ENCODE data around the gene SLC12A7. TPM values are rescaled to one million over a fixed set of nuclear protein-coding genes. Genes with fewer than 3 reads are reported as not detected.

SLC12A7 gene
- total RNA-seq, 1 experiment from 2014 or later = 207 TPM

DNA sequence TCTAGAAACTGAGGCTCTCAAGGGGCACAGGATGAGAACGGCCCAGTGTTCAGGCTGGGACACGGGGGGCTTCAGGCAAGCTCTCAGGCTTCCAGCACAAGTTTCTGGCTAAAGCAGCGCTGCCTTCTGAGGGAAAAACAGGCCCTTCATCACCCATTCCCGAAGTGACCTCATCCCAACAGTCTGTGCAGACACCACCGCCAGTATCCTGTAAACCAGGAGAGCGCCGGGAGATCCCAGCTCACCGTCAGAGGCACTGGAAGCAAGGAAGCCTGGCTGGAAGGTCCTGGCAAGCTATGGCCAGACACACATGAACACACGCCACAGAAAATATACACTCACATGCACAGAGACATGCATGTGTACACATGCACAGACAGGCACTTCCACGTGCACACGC is 8.8 kb downstream of the SLC12A7 start:
- no peak overlapping the region for H3K27ac ChIP-seq
- H2AFZ ChIP-seq = no peak overlapping the region
- ChIA-PET POLR2A (ENCODE audit: unreplicated experiment) (no interaction called here), CTCF (interaction anchor here (0.5 kb wide), 1 partner anchor 523 kb away, joined by 3 read pairs; no protein-coding TSS in a partner anchor)
- no peaks in the 10 kb centered on the region for H3K9me2 ChIP-seq (ENCODE audit: insufficient read depth)
- H3K79me2 ChIP-seq (ENCODE audit: low read depth) = peaks cover 43% of the 10 kb centered on the region
- intact Hi-C loops (cut with micrococcal nuclease; ENCODE audit: unreplicated experiment) = no loop called here
- peaks cover 8% of the 10 kb centered on the region; the same call in 1 of the 2 replicates for H3F3A ChIP-seq (ENCODE audit: insufficient read depth, low read depth)
- no peak overlapping the region for H3K4me2 ChIP-seq
- no peaks in the 10 kb centered on the region for H3K9me3 ChIP-seq (ENCODE audit: insufficient read depth, low read depth)
- BruUV-seq (replicated peaks) = no TSS peak
- no peaks in the 10 kb centered on the region for H3K27me3 ChIP-seq (ENCODE audit: insufficient read depth, low read depth)
- no peak overlapping the region for H3K4me3 ChIP-seq
- no peak for TF ChIP-seq EZH2 (IDR thresholded peaks at IDR 0.05; ENCODE audit: low read depth)
- TF ChIP-seq, protein P1, sequence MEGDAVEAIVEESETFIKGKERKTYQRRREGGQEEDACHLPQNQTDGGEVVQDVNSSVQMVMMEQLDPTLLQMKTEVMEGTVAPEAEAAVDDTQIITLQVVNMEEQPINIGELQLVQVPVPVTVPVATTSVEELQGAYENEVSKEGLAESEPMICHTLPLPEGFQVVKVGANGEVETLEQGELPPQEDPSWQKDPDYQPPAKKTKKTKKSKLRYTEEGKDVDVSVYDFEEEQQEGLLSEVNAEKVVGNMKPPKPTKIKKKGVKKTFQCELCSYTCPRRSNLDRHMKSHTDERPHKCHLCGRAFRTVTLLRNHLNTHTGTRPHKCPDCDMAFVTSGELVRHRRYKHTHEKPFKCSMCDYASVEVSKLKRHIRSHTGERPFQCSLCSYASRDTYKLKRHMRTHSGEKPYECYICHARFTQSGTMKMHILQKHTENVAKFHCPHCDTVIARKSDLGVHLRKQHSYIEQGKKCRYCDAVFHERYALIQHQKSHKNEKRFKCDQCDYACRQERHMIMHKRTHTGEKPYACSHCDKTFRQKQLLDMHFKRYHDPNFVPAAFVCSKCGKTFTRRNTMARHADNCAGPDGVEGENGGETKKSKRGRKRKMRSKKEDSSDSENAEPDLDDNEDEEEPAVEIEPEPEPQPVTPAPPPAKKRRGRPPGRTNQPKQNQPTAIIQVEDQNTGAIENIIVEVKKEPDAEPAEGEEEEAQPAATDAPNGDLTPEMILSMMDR (conservative IDR thresholded peaks at IDR 0.05) = no peak
- H4K20me1 ChIP-seq (ENCODE audit: insufficient read depth) = peaks cover 85% of the 10 kb centered on the region
- H3K36me3 ChIP-seq (ENCODE audit: low read depth) = no peaks in the 10 kb centered on the region
- no peaks in the 10 kb centered on the region for H3K4me1 ChIP-seq (replicated peaks; ENCODE audit: insufficient read depth)
- DNase-seq = no peak

DNA sequence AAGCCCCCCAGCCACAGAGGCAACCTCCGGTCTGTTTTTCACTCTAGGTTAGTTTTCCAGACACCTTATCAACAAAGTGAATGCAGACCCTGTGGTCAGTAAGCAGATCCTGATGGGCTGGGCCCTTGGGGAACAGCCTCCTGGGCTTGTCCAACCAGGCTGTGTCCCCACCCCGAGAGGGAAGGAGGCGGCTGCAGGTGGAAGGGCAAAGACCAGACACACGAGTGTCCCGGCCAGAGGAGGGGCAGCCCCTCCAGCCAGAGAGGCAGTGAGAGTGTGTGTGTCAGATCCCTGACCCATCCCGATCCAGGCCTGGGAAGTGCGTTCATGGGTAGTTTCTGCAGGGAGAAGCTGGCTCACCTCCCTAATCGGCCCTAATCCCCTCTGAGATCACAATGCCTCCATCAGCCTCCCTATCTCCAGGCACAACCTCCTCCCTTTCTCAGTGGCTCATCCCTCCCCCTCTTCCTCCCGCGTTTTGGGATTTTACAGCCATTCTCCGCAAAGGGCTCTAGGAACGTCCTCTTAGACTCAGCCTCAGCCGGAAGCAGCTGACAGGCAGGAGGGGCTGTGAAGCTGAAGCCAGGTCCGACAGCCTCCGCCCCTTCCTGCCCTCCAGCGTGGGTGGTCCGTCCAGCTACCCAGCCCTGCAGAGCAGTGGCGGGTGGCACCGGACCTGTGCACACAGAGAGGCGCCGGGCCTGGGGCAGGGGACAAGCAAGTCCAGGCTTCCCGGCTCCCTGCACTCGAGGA is 9.7 kb downstream of the SLC12A7 start:
- ChIA-PET POLR2A (ENCODE audit: unreplicated experiment) (no interaction called here), CTCF (no interaction called here)
- Histone ChIP-seq H4K20me1 (ENCODE audit: insufficient read depth) (peaks cover 79% of the 10 kb centered on the region), H3K27ac (no peak overlapping the region), H3F3A (ENCODE audit: insufficient read depth, low read depth) (peaks cover 4% of the 10 kb centered on the region; the same call in 1 of the 2 replicates), H3K9me2 (ENCODE audit: insufficient read depth) (no peaks in the 10 kb centered on the region), H3K27me3 (ENCODE audit: insufficient read depth, low read depth) (no peaks in the 10 kb centered on the region), H3K36me3 (ENCODE audit: low read depth) (no peaks in the 10 kb centered on the region), H3K4me1 (replicated peaks; ENCODE audit: insufficient read depth) (no peaks in the 10 kb centered on the region), H2AFZ (no peak overlapping the region), H3K79me2 (ENCODE audit: low read depth) (peaks cover 38% of the 10 kb centered on the region), H3K4me3 (no peak overlapping the region), H3K4me2 (no peak overlapping the region), H3K9me3 (ENCODE audit: insufficient read depth, low read depth) (no peaks in the 10 kb centered on the region)
- BruUV-seq (replicated peaks) = no TSS peak
- TF ChIP-seq, protein P1 (conservative IDR thresholded peaks at IDR 0.05) = no peak
- no peak for TF ChIP-seq EZH2 (IDR thresholded peaks at IDR 0.05; ENCODE audit: low read depth)
- intact Hi-C loops (cut with micrococcal nuclease; ENCODE audit: unreplicated experiment) = no loop called here
- DNase-seq = no peak

DNA sequence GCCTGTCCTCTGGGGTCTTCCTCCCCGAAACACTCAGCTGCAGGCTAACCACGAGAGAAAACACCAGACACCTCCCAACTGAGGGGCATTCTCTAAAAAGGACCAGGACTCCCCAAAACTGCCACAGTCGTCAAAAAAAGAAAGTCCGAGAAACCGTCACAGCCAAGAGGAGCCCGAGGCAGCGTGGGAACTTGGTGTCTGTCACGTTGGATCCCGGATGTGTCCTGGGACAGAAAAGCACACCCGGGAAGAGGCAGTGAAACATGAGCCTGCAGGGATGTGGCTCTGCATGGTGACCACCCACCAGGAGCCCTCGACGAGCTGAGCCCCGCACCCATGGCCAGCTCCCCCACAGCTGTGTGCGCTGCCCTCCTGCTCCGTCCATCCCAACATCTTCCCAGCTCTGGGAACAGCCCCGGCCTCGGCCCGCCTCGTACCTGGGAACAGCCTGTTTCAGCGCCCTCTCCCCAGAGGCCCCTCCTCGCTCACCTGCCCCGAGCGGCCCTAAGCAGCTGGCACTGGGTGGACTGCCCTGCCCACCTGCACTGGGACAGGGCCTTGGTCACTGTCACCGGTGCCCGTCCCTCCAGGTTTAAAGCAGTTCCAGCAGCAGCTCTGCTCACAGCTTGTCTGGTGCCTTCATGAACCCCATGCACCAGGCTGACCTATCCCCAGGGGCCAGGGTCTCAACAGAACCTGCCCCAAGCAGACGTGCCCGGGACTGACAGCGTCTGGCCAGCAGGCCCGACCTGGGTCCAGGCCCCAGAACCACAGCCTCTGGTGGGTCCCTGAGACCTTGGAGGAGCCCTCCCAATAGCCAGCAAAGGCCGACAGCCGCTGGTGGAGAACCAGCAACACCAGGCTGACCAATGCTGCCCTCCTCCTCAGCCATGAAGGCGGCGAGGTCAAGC is 10.9 kb downstream of the SLC12A7 start:
- Histone ChIP-seq H3K79me2 (ENCODE audit: low read depth) (peaks cover 35% of the 10 kb centered on the region), H3K4me2 (no peak overlapping the region), H3K9me3 (ENCODE audit: insufficient read depth, low read depth) (no peaks in the 10 kb centered on the region), H3K36me3 (ENCODE audit: low read depth) (no peaks in the 10 kb centered on the region), H3K27ac (no peak overlapping the region), H3K9me2 (ENCODE audit: insufficient read depth) (no peaks in the 10 kb centered on the region), H3K4me1 (replicated peaks; ENCODE audit: insufficient read depth) (no peaks in the 10 kb centered on the region), H4K20me1 (ENCODE audit: insufficient read depth) (peaks cover 70% of the 10 kb centered on the region), H3F3A (ENCODE audit: insufficient read depth, low read depth) (no peaks in the 10 kb centered on the region), H2AFZ (no peak overlapping the region), H3K27me3 (ENCODE audit: insufficient read depth, low read depth) (no peaks in the 10 kb centered on the region), H3K4me3 (no peak overlapping the region)
- BruUV-seq (replicated peaks) = no TSS peak
- TF ChIP-seq EZH2 (IDR thresholded peaks at IDR 0.05; ENCODE audit: low read depth) = no peak
- TF ChIP-seq, protein P1 (conservative IDR thresholded peaks at IDR 0.05) = no peak
- no peak for DNase-seq
- POLR2A ChIA-PET (ENCODE audit: unreplicated experiment) = interaction anchor here (0.6 kb wide), 1 partner anchor 16 kb away, joined by 3 read pairs; no protein-coding TSS in a partner anchor
- intact Hi-C loops (cut with micrococcal nuclease; ENCODE audit: unreplicated experiment) = no loop called here
- CTCF ChIA-PET = no interaction called here

Measured in PC-9 (cell line).